Adrenal gland (tissue), 5 donors: ENCODE data around the gene CELA1.

Source experiments
- CTCF ChIP-seq, 6 experiments: fragments of 450-650 bp in 4 of 6; fragments of 200-600 bp in 2 of 6; sonication (generic) in 1 of 6; IDR thresholded peaks; 1 replicate in 5 of 6; 2 replicates in 1 of 6; pipeline versions ENCODE4 v1.5.1 to v1.8.0; 2016 to 2021; ENCODE audit warnings: antibody characterized with exemption in 6 of 6, mild to moderate bottlenecking in 2 of 6, moderate library complexity in 1 of 6
- POLR2A ChIP-seq, 2 donors: fragments of 450-650 bp; IDR thresholded peaks; one replicate each; pipeline ENCODE4 v1.6.1; 2017; ENCODE audit warnings: antibody characterized with exemption in 2 of 2, mild to moderate bottlenecking in 2 of 2, moderate library complexity in 1 of 2
- donor health status: DM: no; HTN: no; CAD: no.

- TF ChIP-seq POLR2A (IDR thresholded peaks at IDR 0.05) (no peak), CTCF (IDR thresholded peaks at IDR 0.05) (no peak)
These were observed 50.8 kb downstream of the CELA1 start for GRCh38 chr12:51295651-51296050.
